Caki2 (cell line): ENCODE results near the gene FPGT. TPM values are rescaled to one million over a fixed set of nuclear protein-coding genes. Genes with fewer than 3 reads are reported as not detected.
"Not testable (repeated sequence)": the region's sequence is repeated elsewhere in the genome, so short reads cannot be mapped to it uniquely, and the experiment has no call there.

ENCODE experiments used
- DNase-seq: peaks from one replicate; pipeline ENCODE4 v3.0.0-alpha.2; 2015; ENCODE audit warnings: low read depth
- in situ Hi-C: cut with HindIII; loops from 2 replicates; pipeline ENCODE4 v1.10.0; 2016; ENCODE audit warnings: low sequenced_read_pairs, low pct_unique_long_range_greater_than_20kb, mixed read lengths
- total RNA-seq: library from RNA; depleted of rRNA; stranded (reverse); fragments of >200 nt; shearing (Covaris generic); gene quantifications from 2 replicates; pipeline ENCODE4 v1.2.3, GENCODE V29; 2014; ENCODE audit warnings: low replicate concordance; rRNA removed

FPGT gene
- total RNA-seq, 1 experiment from 2014 or later = 6.3 TPM

- peak; percentile 51 for DNase-seq
- in situ Hi-C loops = no loop called here
Measured at GRCh38 chr1:74246315-74246714, 48.3 kb downstream of the FPGT start.

GRCh38 chr1:74247881-74248528 is 50.0 kb downstream of the FPGT start:
- DNase-seq = no peak
- in situ Hi-C loops = no loop called here

GRCh38 chr1:74253243-74253824 is 55.3 kb downstream of the FPGT start:
- in situ Hi-C loops, DNase-seq: not testable (repeated sequence)

Other genes with a start within 250 kb of the FPGT start
- gene LRRIQ3, start 66 bp upstream of the FPGT start, total RNA-seq = 0.32 and 0.68 TPM in 2 replicates
- gene TNNI3K, start 37.1 kb downstream of the FPGT start, total RNA-seq = not detected in 2 replicates